H9 (cell line): ENCODE data around the gene ZDHHC12. TPM values are rescaled to one million over a fixed set of nuclear protein-coding genes. Genes with fewer than 3 reads are reported as not detected.

Experiments
- DNase-seq: peaks from one replicate; pipeline ENCODE4 v3.0.0-alpha.2; 2017
- H2AFZ ChIP-seq: one replicate; pipeline ENCODE4 v1.6.1; 2013; ENCODE audit warnings: mild to moderate bottlenecking, low read length, control low read depth, moderate library complexity
- H2AK5ac ChIP-seq: 2 replicates; pipeline ENCODE4 v1.6.1; 2013; ENCODE audit warnings: low read length, control low read depth, mixed read lengths; ENCODE audit not compliant: insufficient read length
- H2BK120ac ChIP-seq: one replicate; pipeline ENCODE4 v1.6.1; 2013; ENCODE audit warnings: low read depth, mild to moderate bottlenecking, low read length, control low read depth, inconsistent platforms; ENCODE audit not compliant: poor library complexity, severe bottlenecking
- H2BK12ac ChIP-seq: 2 replicates; pipeline ENCODE4 v1.6.1; 2013; ENCODE audit warnings: low read length, control low read depth, mixed read lengths, low read depth; ENCODE audit not compliant: insufficient read length
- H2BK15ac ChIP-seq: 2 replicates; pipeline ENCODE4 v1.6.1; 2013; ENCODE audit warnings: low read depth, low read length, control low read depth
- H2BK20ac ChIP-seq: one replicate; pipeline ENCODE4 v1.6.1; 2013; ENCODE audit warnings: low read depth, mild to moderate bottlenecking, low read length, control low read depth, inconsistent platforms; ENCODE audit not compliant: poor library complexity, severe bottlenecking
- H2BK5ac ChIP-seq: 2 replicates; pipeline ENCODE4 v1.6.1; 2013; ENCODE audit warnings: low read length, control low read depth, mixed read lengths; ENCODE audit not compliant: insufficient read length
- H3K14ac ChIP-seq: 2 replicates; pipeline ENCODE4 v1.6.1; 2013; ENCODE audit warnings: low read length, control low read depth; ENCODE audit not compliant: insufficient read depth
- H3K18ac ChIP-seq: 2 replicates; pipeline ENCODE4 v1.6.1; 2013; ENCODE audit warnings: low read depth, mild to moderate bottlenecking, mixed read lengths, low read length, control low read depth; ENCODE audit not compliant: insufficient read length
- H3K23ac ChIP-seq: 2 replicates; pipeline ENCODE4 v1.6.1; 2013; ENCODE audit warnings: low read length, control low read depth, mixed read lengths, low read depth; ENCODE audit not compliant: insufficient read length
- H3K23me2 ChIP-seq: 2 replicates; pipeline ENCODE4 v1.6.1; 2013; ENCODE audit warnings: low read depth, mild to moderate bottlenecking, mixed read lengths, low read length, control low read depth; ENCODE audit not compliant: insufficient read length, poor library complexity, severe bottlenecking
- H3K27ac ChIP-seq: 2 replicates; pipeline ENCODE4 v1.5.1; 2013; ENCODE audit warnings: low read length, control low read depth, mixed read lengths, low read depth; ENCODE audit not compliant: insufficient read length
- H3K27me3 ChIP-seq: 2 replicates; pipeline ENCODE4 v1.6.1; 2013; ENCODE audit warnings: low read length, control low read depth, inconsistent platforms; ENCODE audit not compliant: insufficient read depth
- H3K4ac ChIP-seq: 2 replicates; pipeline ENCODE4 v1.6.1; 2013; ENCODE audit warnings: low read depth, mild to moderate bottlenecking, control low read depth, inconsistent platforms, low read length, moderate library complexity
- H3K4me1 ChIP-seq: 2 replicates; pipeline ENCODE4 v1.6.1; 2013; ENCODE audit warnings: low read length, control low read depth, inconsistent platforms; ENCODE audit not compliant: insufficient read depth
- H3K4me2 ChIP-seq: 2 replicates; pipeline ENCODE4 v1.6.1; 2013; ENCODE audit warnings: low read length, control low read depth, mixed read lengths; ENCODE audit not compliant: insufficient read length, insufficient read depth
- H3K56ac ChIP-seq: 2 replicates; pipeline ENCODE4 v1.6.1; 2013; ENCODE audit warnings: low read depth, mild to moderate bottlenecking, mixed read lengths, low read length, control low read depth; ENCODE audit not compliant: insufficient read length
- H3K79me1 ChIP-seq: 2 replicates; pipeline ENCODE4 v1.6.1; 2013; ENCODE audit warnings: low read depth, mild to moderate bottlenecking, moderate library complexity, low read length, control low read depth, inconsistent platforms; ENCODE audit not compliant: insufficient read depth, poor library complexity, severe bottlenecking
- H3K79me2 ChIP-seq: 2 replicates; pipeline ENCODE4 v1.6.1; 2013; ENCODE audit warnings: low read length, control low read depth, inconsistent platforms; ENCODE audit not compliant: insufficient read depth
- H3K9ac ChIP-seq: 2 replicates; pipeline ENCODE4 v1.6.1; 2013; ENCODE audit warnings: low read length, control low read depth, mixed read lengths; ENCODE audit not compliant: insufficient read length; ENCODE audit errors: extremely low read depth
- H3K9me3 ChIP-seq: one replicate; pipeline ENCODE4 v1.6.1; 2013; ENCODE audit warnings: low read depth, low read length, inconsistent platforms; ENCODE audit not compliant: control insufficient read depth
- H3T11ph ChIP-seq: one replicate; pipeline ENCODE4 v1.6.1; 2013; ENCODE audit warnings: mild to moderate bottlenecking, low read length, control low read depth, inconsistent platforms
- H4K20me1 ChIP-seq: one replicate; pipeline ENCODE4 v1.6.1; 2013; ENCODE audit not compliant: control insufficient read depth, insufficient read length, insufficient read depth
- H4K5ac ChIP-seq: 2 replicates; pipeline ENCODE4 v1.6.1; 2013; ENCODE audit warnings: low read depth, mild to moderate bottlenecking, mixed read lengths, low read length, control low read depth; ENCODE audit not compliant: insufficient read length
- H4K8ac ChIP-seq: replicated peaks from 2 replicates; pipeline ENCODE4 v1.6.1; 2013; ENCODE audit warnings: low read length, control low read depth, mixed read lengths, low read depth; ENCODE audit not compliant: insufficient read length
- H4K91ac ChIP-seq: 2 replicates; pipeline ENCODE4 v1.6.1; 2013; ENCODE audit warnings: low read depth, mild to moderate bottlenecking, moderate library complexity, mixed read lengths, low read length, control low read depth; ENCODE audit not compliant: insufficient read length
- H3K27ac Mint-ChIP-seq, 3 experiments: 2 replicates in 2 of 3; 3 replicates in 1 of 3; pipeline ENCODE4 v1.8.0; 2020 to 2021; ENCODE audit warnings: mixed read lengths in 3 of 3, mild to moderate bottlenecking in 1 of 3, moderate library complexity in 1 of 3
- H3K27me3 Mint-ChIP-seq: 2 replicates; pipeline ENCODE4 v1.8.0; 2021; ENCODE audit warnings: low read depth, mild to moderate bottlenecking, moderate library complexity, mixed read lengths
- H3K36me3 Mint-ChIP-seq, 3 experiments: 2 replicates in 2 of 3; 3 replicates in 1 of 3; pipeline ENCODE4 v1.8.0; 2020 to 2021; ENCODE audit warnings: low read depth in 3 of 3, mixed read lengths in 3 of 3; ENCODE audit not compliant: insufficient read depth in 1 of 3
- H3K4me1 Mint-ChIP-seq, 2 experiments: 2 replicates each; pipeline ENCODE4 v1.8.0; 2020; ENCODE audit warnings: mixed read lengths in 2 of 2
- H3K4me3 Mint-ChIP-seq, 2 experiments: 2 replicates in 1 of 2; 3 replicates in 1 of 2; pipeline ENCODE4 v1.8.0; 2020 to 2021; ENCODE audit warnings: mild to moderate bottlenecking in 2 of 2, mixed read lengths in 2 of 2, moderate library complexity in 1 of 2
- H3K9me3 Mint-ChIP-seq, 2 experiments: 2 replicates in 1 of 2; 3 replicates in 1 of 2; pipeline ENCODE4 v1.8.0; 2020; ENCODE audit warnings: mild to moderate bottlenecking in 2 of 2, mixed read lengths in 2 of 2, moderate library complexity in 1 of 2
- CTCF ChIP-seq: fragments of 200-600 bp; sonication (generic); conservative IDR thresholded peaks from 3 replicates; pipeline ENCODE4 v1.8.0; 2021; ENCODE audit warnings: antibody characterized with exemption, mild to moderate bottlenecking
- WGBS: extraction: QIAGEN DNeasy Blood & Tissue Kit; methylation state at CpG from one replicate; pipeline ENCODE4 v1.1.7; 2013; ENCODE audit warnings: missing lambda C conversion rate, low lambda C conversion rate, mixed read lengths; ENCODE audit not compliant: insufficient read length; ENCODE audit errors: extremely low coverage; 5-methylcytosine and 5-hydroxymethylcytosine counted together
- total RNA-seq: library from RNA; stranded (reverse); gene quantifications from 2 replicates; pipeline ENCODE4 v1.2.1, GENCODE V29; 2021

ZDHHC12 gene
- total RNA-seq, 1 experiment from 2014 or later: 42.8 TPM

GRCh38 chr9:128706671-128707381 is 17.1 kb downstream of the ZDHHC12 start:
- Histone ChIP-seq H3K14ac (no peak overlapping the region), H2BK15ac (no peak overlapping the region), H3K23ac (no peak overlapping the region), H3K79me1 (no peaks in the 10 kb centered on the region), H2BK20ac (no peak overlapping the region), H3K4me1 (no peaks in the 10 kb centered on the region), H2BK120ac (no peak overlapping the region), H2BK5ac (no peak overlapping the region), H3K27ac (no peak overlapping the region), H3K9me3 (no peaks in the 10 kb centered on the region), H2AFZ (no peak overlapping the region), H3T11ph (no peak overlapping the region), H3K9ac (no peak overlapping the region), H3K4ac (no peak overlapping the region), H2AK5ac (no peak overlapping the region), H3K56ac (no peak overlapping the region), H3K18ac (no peak overlapping the region), H3K27me3 (no peaks in the 10 kb centered on the region), H4K20me1 (no peaks in the 10 kb centered on the region), H4K91ac (no peak overlapping the region), H2BK12ac (no peak overlapping the region), H3K23me2 (peaks cover 7% of the 10 kb centered on the region), H4K5ac (no peak overlapping the region), H4K8ac (no peak overlapping the region), H3K79me2 (no peaks in the 10 kb centered on the region), H3K4me2 (no peak overlapping the region)
- no peak overlapping the region for H3K27ac Mint-ChIP-seq
- H3K27me3 Mint-ChIP-seq: no peaks in the 10 kb centered on the region; the same call in 1 of the 2 replicates
- no peak overlapping the region for H3K4me3 Mint-ChIP-seq
- peaks cover 5 to 10% (median 8%) of the 10 kb centered on the region in 3 experiments; a peak in 4 of 7 replicates for H3K36me3 Mint-ChIP-seq
- WGBS: no CpG with 5 or more reads among the region's 23 CpGs
- no peak for TF ChIP-seq CTCF
- DNase-seq: no peak
- peaks cover 2% of the 10 kb centered on the region in 2 experiments; a peak in 1 of 5 replicates for H3K9me3 Mint-ChIP-seq
- H3K4me1 Mint-ChIP-seq: peaks cover 2 to 7% of the 10 kb centered on the region in 2 experiments; a peak in 3 of 4 replicates
